Prostate gland (tissue), 2 donors: ENCODE results near the gene RPS15. TPM values are rescaled to one million over a fixed set of nuclear protein-coding genes. Genes with fewer than 3 reads are reported as not detected.

ENCODE experiments used
- DNase-seq: peaks from one replicate; pipeline ENCODE4 v3.0.0-alpha.2; 2019; ENCODE audit warnings: low spot score
- H3K27ac ChIP-seq, 2 donors: fragments of 200-600 bp; sonication (generic); 2 replicates each; pipeline ENCODE4 v1.5.1; 2017 to 2019
- H3K27me3 ChIP-seq: fragments of 200-600 bp; sonication (generic); replicated peaks from 2 replicates; pipeline ENCODE4 v1.5.1; 2019; ENCODE audit not compliant: insufficient read depth
- H3K36me3 ChIP-seq, 2 donors: fragments of 200-600 bp; sonication (generic); 1 replicate in 1 of 2; 2 replicates in 1 of 2; pipeline versions ENCODE4 v1.5.1 to v1.8.1; 2017 to 2019
- H3K4me1 ChIP-seq: fragments of 200-600 bp; sonication (generic); replicated peaks from 2 replicates; pipeline ENCODE4 v1.5.1; 2019
- H3K4me3 ChIP-seq, 2 donors: fragments of 200-600 bp; sonication (generic); 2 replicates each; pipeline ENCODE4 v1.5.1; 2017 to 2019
- H3K9me3 ChIP-seq: fragments of 200-600 bp; sonication (generic); 2 replicates; pipeline ENCODE4 v1.5.1; 2017
- CTCF ChIP-seq, 4 experiments: fragments of 200-600 bp in 2 of 4; fragments of 450-650 bp in 2 of 4; sonication (generic) in 2 of 4; IDR thresholded peaks; 1 replicate in 3 of 4; 2 replicates in 1 of 4; pipeline ENCODE4 v1.5.1; 2016 to 2019; ENCODE audit warnings: antibody characterized with exemption in 4 of 4, mild to moderate bottlenecking in 2 of 4, moderate library complexity in 2 of 4
- POLR2A ChIP-seq: fragments of 450-650 bp; IDR thresholded peaks from one replicate; pipeline ENCODE4 v1.6.1; 2016; ENCODE audit warnings: antibody characterized with exemption, mild to moderate bottlenecking
- POLR2AphosphoS5 ChIP-seq: sonication (generic); formaldehyde crosslinking; IDR thresholded peaks from one replicate; pipeline ENCODE4 v1.6.1; 2017; ENCODE audit warnings: antibody characterized with exemption
- WGBS: methylation state at CpG from one replicate; pipeline ENCODE4 v1.1.5; 2018; 5-methylcytosine and 5-hydroxymethylcytosine counted together
- intact Hi-C: fragments of 100-400 bp; cut with DNase I; formaldehyde crosslinking; loops from one replicate; pipeline ENCODE4 v1.14.2; 2022
- total RNA-seq, 2 donors: library from RNA; depleted of rRNA; stranded (reverse); fragments of >200 nt; gene quantifications; one replicate each; pipeline ENCODE4 v1.1.0, GENCODE V29; 2016

Gene RPS15
- total RNA-seq, 2 donors from 2014 or later: 3,102 to 5,853 TPM

GRCh38 chr19:1426736-1427135 lies 11.5 kb upstream of the RPS15 start:
- no peaks in the 10 kb centered on the region for H3K9me3 ChIP-seq
- H3K4me1 ChIP-seq: no peaks in the 10 kb centered on the region
- H3K27ac ChIP-seq: no peak overlapping the region
- peaks cover 0 to 7% of the 10 kb centered on the region in 2 donors for H3K36me3 ChIP-seq
- intact Hi-C loops: no loop called here
- H3K27me3 ChIP-seq: no peaks in the 10 kb centered on the region
- 84% methylated on average over 9 of the region's 9 CpGs for WGBS
- no peak overlapping the region for H3K4me3 ChIP-seq
- DNase-seq: no peak
- TF ChIP-seq POLR2A (no peak), CTCF (IDR thresholded peaks at IDR 0.05) (no peak), POLR2AphosphoS5 (no peak)

GRCh38 chr19:1427221-1427920 lies 10.8 kb upstream of the RPS15 start:
- 90% methylated on average over 27 of the region's 27 CpGs for WGBS
- Histone ChIP-seq H3K27ac (no peak overlapping the region), H3K36me3 (peaks cover 1 to 8% of the 10 kb centered on the region in 2 donors), H3K9me3 (no peaks in the 10 kb centered on the region), H3K4me1 (no peaks in the 10 kb centered on the region), H3K27me3 (no peaks in the 10 kb centered on the region), H3K4me3 (no peak overlapping the region)
- no peak for DNase-seq
- intact Hi-C loops: no loop called here
- TF ChIP-seq POLR2A (no peak), POLR2AphosphoS5 (no peak), CTCF (IDR thresholded peaks at IDR 0.05) (no peak)

- intact Hi-C loops: no loop called here
- no peak overlapping the region for H3K4me3 ChIP-seq
- TF ChIP-seq POLR2A: no peak
- H3K27me3 ChIP-seq: no peaks in the 10 kb centered on the region
- no peak overlapping the region for H3K27ac ChIP-seq
- no peaks in the 10 kb centered on the region for H3K4me1 ChIP-seq
- H3K36me3 ChIP-seq: peaks cover 6 to 23% of the 10 kb centered on the region in 2 donors
- no peak for DNase-seq
- no peaks in the 10 kb centered on the region for H3K9me3 ChIP-seq
- 78% methylated on average over 40 of the region's 41 CpGs for WGBS
Measured at GRCh38 chr19:1428738-1429391, 9.3 kb upstream of the RPS15 start.

GRCh38 chr19:1429750-1430149 lies 8.4 kb upstream of the RPS15 start:
- intact Hi-C loops: no loop called here
- H3K4me3 ChIP-seq: no peak overlapping the region
- no peak overlapping the region for H3K27ac ChIP-seq
- 56% methylated on average over 6 of the region's 14 CpGs for WGBS
- H3K4me1 ChIP-seq: no peaks in the 10 kb centered on the region
- DNase-seq: no peak
- H3K36me3 ChIP-seq: peaks cover 6 to 32% of the 10 kb centered on the region in 2 donors
- no peaks in the 10 kb centered on the region for H3K9me3 ChIP-seq
- no peaks in the 10 kb centered on the region for H3K27me3 ChIP-seq
- TF ChIP-seq POLR2A (no peak), POLR2AphosphoS5 (peak; percentile 32)

- H3K9me3 ChIP-seq: no peaks in the 10 kb centered on the region
- intact Hi-C loops: no loop called here
- no peak overlapping the region for H3K27ac ChIP-seq
- H3K27me3 ChIP-seq: no peaks in the 10 kb centered on the region
- H3K36me3 ChIP-seq: peaks cover 6 to 32% of the 10 kb centered on the region in 2 donors
- no peaks in the 10 kb centered on the region for H3K4me1 ChIP-seq
- TF ChIP-seq POLR2A (no peak), POLR2AphosphoS5 (no peak), CTCF (IDR thresholded peaks at IDR 0.05) (no peak)
- no peak overlapping the region for H3K4me3 ChIP-seq
- WGBS: 82% methylated on average over 14 of the region's 14 CpGs
- no peak for DNase-seq
Measured at GRCh38 chr19:1430246-1430645, 8.0 kb upstream of the RPS15 start.
